ENCODE results near the gene LRRN3.

LRRN3 gene

GRCh38 chr7:111074748-111075146 is 16.2 kb upstream of the LRRN3 start:
- TF ChIP-seq Cebpa-rat (IDR thresholded peaks at IDR 0.05), result no peak
- H3K4me2 ChIP-seq, result 0 out of 22 replicates have a peak overlapping the region, but pooled peaks of 2 of the 11 experiments have one; percentile 17 to 33
- H3K4me1 ChIP-seq, result peaks cover 0 to 13% (median 0%) of the 10 kb centered on the region in 10 experiments; a peak in 3 of 20 replicates

GRCh38 chr7:111075498-111075897 is 15.4 kb upstream of the LRRN3 start:
- H3K36me3 ChIP-seq, result no peaks in the 10 kb centered on the region
- peaks cover 0 to 13% (median 0%) of the 10 kb centered on the region in 10 experiments; a peak in 3 of 20 replicates for H3K4me1 ChIP-seq
- H3K4me2 ChIP-seq, result no peak overlapping the region
- TF ChIP-seq Cebpa-rat (IDR thresholded peaks at IDR 0.05), result no peak
- H3K9ac ChIP-seq, result no peak overlapping the region
- H3K27me3 ChIP-seq, result no peaks in the 10 kb centered on the region
- H3K27ac ChIP-seq, result no peak overlapping the region
- H4K20me1 ChIP-seq, result no peaks in the 10 kb centered on the region
- H3K9me3 ChIP-seq (replicated peaks in 1 of 11), result no peaks in the 10 kb centered on the region
- no peak overlapping the region for H3K4me3 ChIP-seq

More at GRCh38 chr7:111074748-111075146, 16.2 kb upstream of the LRRN3 start:
- Histone ChIP-seq H4K20me1 (no peaks in the 10 kb centered on the region), H3K36me3 (no peaks in the 10 kb centered on the region), H3K27me3 (no peaks in the 10 kb centered on the region), H3K9me3 (replicated peaks in 1 of 11) (no peaks in the 10 kb centered on the region), H3K4me3 (no peak overlapping the region), H3K27ac (no peak overlapping the region), H3K9ac (no peak overlapping the region)

GRCh38 chr7:111076205-111076604 is 14.7 kb upstream of the LRRN3 start:
- Histone ChIP-seq H3K4me1 (peaks cover 0 to 13% (median 0%) of the 10 kb centered on the region in 10 experiments; a peak in 3 of 20 replicates), H3K36me3 (no peaks in the 10 kb centered on the region), H3K4me2 (no peak overlapping the region), H3K4me3 (no peak overlapping the region), H3K9me3 (replicated peaks in 1 of 11) (no peaks in the 10 kb centered on the region), H3K27ac (no peak overlapping the region), H3K27me3 (no peaks in the 10 kb centered on the region), H4K20me1 (no peaks in the 10 kb centered on the region), H3K9ac (no peak overlapping the region)
- TF ChIP-seq Cebpa-rat (IDR thresholded peaks at IDR 0.05), result no peak

- Histone ChIP-seq H3K4me1 (peaks cover 0 to 13% (median 0%) of the 10 kb centered on the region in 10 experiments; a peak in 6 of 20 replicates), H3K27ac (no peak overlapping the region), H4K20me1 (no peaks in the 10 kb centered on the region), H3K9me3 (replicated peaks in 1 of 11) (no peaks in the 10 kb centered on the region), H3K36me3 (no peaks in the 10 kb centered on the region), H3K9ac (no peak overlapping the region), H3K4me3 (no peak overlapping the region), H3K27me3 (no peaks in the 10 kb centered on the region), H3K4me2 (no peak overlapping the region)
- TF ChIP-seq Cebpa-rat (IDR thresholded peaks at IDR 0.05), result no peak
Observed at GRCh38 chr7:111077001-111077400, 13.9 kb upstream of the LRRN3 start.

- Histone ChIP-seq H3K9ac (no peak overlapping the region), H3K9me3 (replicated peaks in 1 of 11) (peaks cover 0 to 6% (median 1%) of the 10 kb centered on the region in 11 experiments; a peak in 3 of 22 replicates), H4K20me1 (no peaks in the 10 kb centered on the region), H3K36me3 (no peaks in the 10 kb centered on the region), H3K4me3 (no peak overlapping the region), H3K4me1 (peaks cover 5 to 33% (median 27%) of the 10 kb centered on the region in 10 experiments; a peak in 19 of 20 replicates), H3K4me2 (no peak overlapping the region), H3K27ac (no peak overlapping the region), H3K27me3 (no peaks in the 10 kb centered on the region)
- TF ChIP-seq Cebpa-rat (IDR thresholded peaks at IDR 0.05), result no peak
Observed at GRCh38 chr7:111080495-111081105, 10.3 kb upstream of the LRRN3 start.

GRCh38 chr7:111081546-111082267 is 9.2 kb upstream of the LRRN3 start:
- H3K27me3 ChIP-seq, result no peaks in the 10 kb centered on the region
- no peak overlapping the region for H3K27ac ChIP-seq
- H3K9me3 ChIP-seq (replicated peaks in 1 of 11), result peaks cover 0 to 10% (median 3%) of the 10 kb centered on the region in 11 experiments; a peak in 3 of 22 replicates
- peaks cover 5 to 33% (median 28%) of the 10 kb centered on the region in 10 experiments; a peak in 19 of 20 replicates for H3K4me1 ChIP-seq
- H3K9ac ChIP-seq, result no peak overlapping the region
- H3K4me3 ChIP-seq, result no peak overlapping the region
- peak overlapping the region in 1 of 11 experiments; percentile 50; a peak in 2 of 22 replicates for H3K4me2 ChIP-seq
- no peaks in the 10 kb centered on the region for H4K20me1 ChIP-seq
- no peak for TF ChIP-seq Cebpa-rat (IDR thresholded peaks at IDR 0.05)
- H3K36me3 ChIP-seq, result no peaks in the 10 kb centered on the region

GRCh38 chr7:111082351-111082750 is 8.6 kb upstream of the LRRN3 start:
- no peaks in the 10 kb centered on the region for H4K20me1 ChIP-seq
- no peak overlapping the region for H3K9ac ChIP-seq
- H3K36me3 ChIP-seq, result no peaks in the 10 kb centered on the region
- H3K4me2 ChIP-seq, result peak overlapping the region in 7 of 11 experiments; percentile 4 to 74 (median 54); a peak in 9 of 22 replicates
- no peak overlapping the region for H3K4me3 ChIP-seq
- peaks cover 0 to 10% (median 3%) of the 10 kb centered on the region in 11 experiments; a peak in 3 of 22 replicates for H3K9me3 ChIP-seq (replicated peaks in 1 of 11)
- no peaks in the 10 kb centered on the region for H3K27me3 ChIP-seq
- no peak for TF ChIP-seq Cebpa-rat (IDR thresholded peaks at IDR 0.05)
- H3K27ac ChIP-seq, result peak overlapping the region in 1 of 11 experiments; percentile 34; a peak in 1 of 22 replicates
- H3K4me1 ChIP-seq, result peaks cover 5 to 34% (median 28%) of the 10 kb centered on the region in 10 experiments; a peak in 19 of 20 replicates

- TF ChIP-seq Cebpa-rat (IDR thresholded peaks at IDR 0.05), result no peak
- peaks cover 5 to 34% (median 28%) of the 10 kb centered on the region in 10 experiments; a peak in 19 of 20 replicates for H3K4me1 ChIP-seq
- H3K27me3 ChIP-seq, result no peaks in the 10 kb centered on the region
- H3K4me3 ChIP-seq, result no peak overlapping the region
- H3K4me2 ChIP-seq, result peak overlapping the region in 10 of 11 experiments; percentile 17 to 74 (median 56); a peak in 16 of 22 replicates
- H3K27ac ChIP-seq, result peak overlapping the region in 5 of 11 experiments; percentile 14 to 42 (median 26); a peak in 3 of 22 replicates
- H3K9me3 ChIP-seq (replicated peaks in 1 of 11), result peaks cover 0 to 10% (median 3%) of the 10 kb centered on the region in 11 experiments; a peak in 3 of 22 replicates
- no peak overlapping the region for H3K9ac ChIP-seq
- H3K36me3 ChIP-seq, result no peaks in the 10 kb centered on the region
- no peaks in the 10 kb centered on the region for H4K20me1 ChIP-seq
Observed at GRCh38 chr7:111083413-111083812, 7.5 kb upstream of the LRRN3 start.

- no peaks in the 10 kb centered on the region for H3K27me3 ChIP-seq
- H3K36me3 ChIP-seq, result no peaks in the 10 kb centered on the region
- H4K20me1 ChIP-seq, result no peaks in the 10 kb centered on the region
- H3K9me3 ChIP-seq (replicated peaks in 1 of 11), result peaks cover 0 to 10% (median 3%) of the 10 kb centered on the region in 11 experiments; a peak in 3 of 22 replicates
- H3K27ac ChIP-seq, result no peak overlapping the region
- no peak overlapping the region for H3K9ac ChIP-seq
- peak overlapping the region in 1 of 11 experiments; percentile 74; a peak in 1 of 22 replicates for H3K4me2 ChIP-seq
- peaks cover 5 to 34% (median 28%) of the 10 kb centered on the region in 10 experiments; a peak in 19 of 20 replicates for H3K4me1 ChIP-seq
- no peak overlapping the region for H3K4me3 ChIP-seq
- no peak for TF ChIP-seq Cebpa-rat (IDR thresholded peaks at IDR 0.05)
Observed at GRCh38 chr7:111085356-111085755, 5.6 kb upstream of the LRRN3 start.

All from BLaER1 treated with 17β-estradiol and CSF1 and Interleukin-3, amounts not matched to agents 10 nM and 100 nM (cell line).